ENCODE measurements around the gene ARHGEF18.
"Not testable (repeated sequence)": the region's sequence is repeated elsewhere in the genome, so short reads cannot be mapped to it uniquely, and the experiment has no call there.

ARHGEF18 gene

DNA sequence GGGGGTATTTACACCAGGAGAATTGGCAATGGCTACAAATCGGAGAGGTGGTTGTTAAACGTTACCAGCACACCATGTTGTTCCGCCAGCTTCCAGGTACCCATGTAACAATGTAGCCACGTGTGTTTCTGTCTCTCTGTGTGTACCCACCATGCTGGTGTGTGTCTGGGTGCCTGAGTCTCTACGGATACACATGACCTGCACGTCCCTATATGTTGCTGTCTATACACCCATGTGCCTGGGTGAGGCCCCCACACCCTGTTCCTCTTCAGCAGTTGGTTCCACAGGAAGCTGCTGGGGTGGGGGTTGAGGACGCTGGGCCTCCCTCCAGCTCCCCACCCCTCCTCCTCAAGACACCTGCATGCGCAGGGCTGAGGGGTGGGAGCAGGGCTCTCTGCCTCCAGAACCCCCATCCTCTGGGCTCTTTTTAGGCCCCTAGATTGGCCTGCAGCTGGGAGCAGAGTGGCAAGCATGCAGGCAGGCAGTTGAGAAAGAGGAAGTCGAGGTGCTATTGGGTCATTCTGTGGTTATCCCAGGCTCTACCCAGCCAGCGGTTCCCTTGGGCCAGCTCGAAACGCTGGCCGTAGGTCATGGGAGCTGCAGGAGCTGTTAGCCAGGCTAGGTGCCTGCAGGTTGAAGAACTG, at the start of gene ARHGEF18:
Gene ARHGEF18, plus strand, starts transcription at position 351 of the 644 bp plus-strand sequence. CDS start 13,954 bp downstream, outside the sequence.
- no peak within 1 kb of the TSS for H3K4me3 ChIP-seq (ENCODE audit: low read depth, low read length)
- TF ChIP-seq CTCF (IDR thresholded peaks at IDR 0.05; ENCODE audit: control insufficient read depth, extremely low read depth, insufficient read depth): no peak
- DNase-seq (ENCODE audit: low read depth): no peak

DNA sequence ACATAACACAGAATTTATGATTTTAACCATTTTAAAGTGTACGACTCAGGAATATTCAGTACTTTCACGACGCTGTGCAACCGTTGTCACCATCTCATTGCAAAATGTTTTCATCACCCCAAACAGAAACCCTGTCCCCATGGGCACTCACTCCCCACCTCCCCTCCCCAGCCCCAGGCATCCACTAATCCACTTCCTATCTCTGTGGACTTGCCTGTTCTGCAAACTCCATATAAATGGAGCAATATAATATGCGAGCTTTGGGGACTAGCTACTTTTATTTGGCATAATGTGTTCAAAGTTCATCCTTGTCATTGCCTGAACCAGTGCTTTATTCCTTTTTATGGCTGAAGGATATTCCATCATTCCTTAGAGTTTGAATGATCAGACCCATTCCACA, 47.2 kb upstream of the ARHGEF18 start:
- DNase-seq (ENCODE audit: low read depth): no peak
- TF ChIP-seq CTCF (IDR thresholded peaks at IDR 0.05; ENCODE audit: control insufficient read depth, extremely low read depth, insufficient read depth): no peak
- no peak overlapping the region for H3K4me3 ChIP-seq (ENCODE audit: low read depth, low read length)

DNA sequence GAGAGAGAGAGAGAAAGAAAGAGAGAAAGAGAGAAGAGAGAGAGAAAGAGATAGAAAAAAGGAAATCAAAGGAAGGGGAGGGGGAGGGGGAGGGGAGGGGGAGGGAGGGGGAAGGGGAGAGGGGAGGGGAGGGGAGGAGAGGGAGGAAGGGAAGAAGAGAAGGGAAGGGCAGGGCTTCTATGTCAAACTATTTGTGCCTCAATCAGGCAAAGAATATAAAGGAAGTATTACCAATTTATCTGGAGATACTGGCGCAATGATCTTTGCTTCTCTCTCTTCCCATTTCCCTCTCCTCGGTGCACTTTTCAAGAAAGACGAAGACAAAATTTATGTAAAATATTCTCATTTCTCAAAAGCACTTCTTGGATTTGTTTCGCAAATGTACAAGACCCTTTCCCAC, 45.3 kb upstream of the ARHGEF18 start:
- no peak for DNase-seq (ENCODE audit: low read depth)
- TF ChIP-seq CTCF (IDR thresholded peaks at IDR 0.05; ENCODE audit: control insufficient read depth, extremely low read depth, insufficient read depth): no peak
- H3K4me3 ChIP-seq (ENCODE audit: low read depth, low read length): no peak overlapping the region

GRCh38 chr19:7304200-7304599, 44.5 kb upstream of the ARHGEF18 start:
- no peak overlapping the region for H3K4me3 ChIP-seq (ENCODE audit: low read depth, low read length)
- no peak for DNase-seq (ENCODE audit: low read depth)
- TF ChIP-seq CTCF (IDR thresholded peaks at IDR 0.05; ENCODE audit: control insufficient read depth, extremely low read depth, insufficient read depth): no peak

DNA sequence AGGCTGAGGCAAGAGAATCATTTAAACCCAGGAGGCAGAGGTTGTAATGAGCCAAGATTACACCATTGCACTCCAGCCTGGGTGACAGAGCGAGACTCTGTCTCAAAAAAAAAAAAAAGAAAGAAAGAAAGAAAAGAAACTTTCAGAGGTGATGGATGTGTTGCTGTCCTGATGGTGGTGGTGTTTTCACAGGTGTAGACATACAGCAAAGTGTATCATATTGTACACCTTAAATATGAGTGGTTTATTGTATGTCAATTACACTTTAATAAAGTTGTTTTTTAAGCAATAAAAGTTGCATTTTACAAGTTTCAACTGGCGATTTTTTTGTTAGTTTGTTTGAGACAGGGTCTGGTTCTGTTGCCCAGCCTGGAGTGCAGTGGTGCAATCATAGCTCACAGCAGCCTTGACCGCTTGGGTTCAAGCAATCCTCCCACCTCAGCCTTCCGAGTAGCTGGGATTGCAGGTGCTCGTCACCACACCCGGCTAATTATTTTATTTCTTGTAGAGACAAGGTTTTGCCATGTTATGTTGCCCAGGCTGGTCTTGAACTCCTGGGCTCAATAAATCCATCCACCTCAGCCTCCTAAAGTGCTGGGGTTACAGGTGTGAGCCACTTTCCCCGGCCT, 41.0 kb upstream of the ARHGEF18 start:
- no peak overlapping the region for H3K4me3 ChIP-seq (ENCODE audit: low read depth, low read length)
- TF ChIP-seq CTCF (IDR thresholded peaks at IDR 0.05; ENCODE audit: control insufficient read depth, extremely low read depth, insufficient read depth): no peak
- no peak for DNase-seq (ENCODE audit: low read depth)

DNA sequence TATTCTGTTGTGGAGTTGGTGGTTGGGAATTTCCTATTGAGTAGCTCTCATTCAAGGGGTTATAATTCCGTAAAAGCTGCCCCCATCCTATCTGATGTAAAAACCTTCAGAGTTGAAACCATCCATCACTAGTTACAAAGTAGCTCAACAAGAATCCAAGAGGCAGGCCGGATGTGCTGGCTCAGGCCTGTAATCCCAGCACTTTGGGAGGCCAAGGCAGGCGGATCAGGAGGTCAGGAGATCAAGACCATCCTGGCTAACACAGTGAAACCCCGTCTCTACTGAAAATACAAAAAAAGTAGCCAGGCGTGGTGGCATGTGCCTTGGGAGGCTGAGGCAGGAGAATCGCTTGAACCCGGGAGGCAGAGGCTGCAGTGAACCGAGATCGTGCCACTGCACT, 40.4 kb upstream of the ARHGEF18 start:
- DNase-seq (ENCODE audit: low read depth); H3K4me3 ChIP-seq (ENCODE audit: low read depth, low read length): not testable (repeated sequence)

DNA sequence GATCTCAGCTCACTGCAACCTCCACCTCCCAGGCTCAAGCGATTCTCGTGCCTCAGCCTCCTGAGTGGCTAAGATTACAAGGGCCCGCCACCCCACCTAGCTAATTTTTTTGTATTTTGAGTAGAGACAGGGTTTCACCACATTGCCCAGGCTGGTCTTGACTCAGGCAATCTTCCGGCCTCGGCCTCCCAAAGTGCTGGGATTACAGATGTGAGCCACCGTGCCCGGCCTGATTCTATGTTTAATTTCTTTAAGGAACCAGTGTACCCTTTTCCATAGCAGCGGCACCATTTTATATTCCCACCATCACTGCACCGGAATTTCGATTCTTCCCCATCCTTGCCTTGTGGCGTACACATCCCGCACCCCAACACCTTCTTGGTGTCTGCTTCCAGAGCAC, 36.8 kb upstream of the ARHGEF18 start:
- TF ChIP-seq CTCF (IDR thresholded peaks at IDR 0.05; ENCODE audit: control insufficient read depth, extremely low read depth, insufficient read depth): no peak
- no peak for DNase-seq (ENCODE audit: low read depth)
- no peak overlapping the region for H3K4me3 ChIP-seq (ENCODE audit: low read depth, low read length)

Measured in LNCaP clone FGC (cell line).